GM13976 (cell line): ENCODE measurements around the gene SLC44A5.

Experiments used
- DNase-seq: peaks from one replicate; pipeline ENCODE4 v3.0.0; 2012; ENCODE audit warnings: low spot score
- in situ Hi-C: fragments of 300-500 bp; cut with MboI; formaldehyde crosslinking; loops from one replicate; pipeline ENCODE4 v1.12.0; 2022; ENCODE audit warnings: low sequenced_read_pairs, mixed read lengths, inconsistent platforms; ENCODE audit not compliant: unreplicated experiment
- TF ChIP-seq, protein P1 (sequence below): IDR thresholded peaks from 2 replicates; pipeline ENCODE4 v1.5.1; 2012; ENCODE audit warnings: borderline replicate concordance, mild to moderate bottlenecking; ENCODE audit not compliant: insufficient read depth; ENCODE audit errors: extremely low read depth, missing control alignments, control extremely low read depth

The SLC44A5 gene

DNA sequence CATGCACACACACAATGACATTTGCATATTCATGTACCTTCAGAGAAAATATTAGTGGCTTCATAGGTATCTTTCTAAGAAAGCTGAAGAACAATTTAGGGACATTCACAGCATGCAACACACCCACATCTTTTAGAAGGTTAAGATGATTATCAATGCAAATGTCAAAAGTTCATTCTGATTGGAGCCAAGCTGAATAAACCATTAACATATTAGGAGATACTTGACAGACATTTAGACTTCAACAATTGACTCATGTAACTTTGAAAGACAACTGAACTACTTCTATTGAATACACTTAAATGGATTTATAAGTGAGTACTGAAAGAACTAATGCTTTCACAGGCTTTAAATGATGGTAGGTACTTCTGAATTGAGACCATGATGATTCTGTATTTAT lies 365.7 kb downstream of the SLC44A5 start:
- in situ Hi-C loops: loop anchor here (25.0 kb wide), 1 partner anchor 392 kb away; no protein-coding TSS in a partner anchor
- DNase-seq: no peak
- TF ChIP-seq, protein P1, sequence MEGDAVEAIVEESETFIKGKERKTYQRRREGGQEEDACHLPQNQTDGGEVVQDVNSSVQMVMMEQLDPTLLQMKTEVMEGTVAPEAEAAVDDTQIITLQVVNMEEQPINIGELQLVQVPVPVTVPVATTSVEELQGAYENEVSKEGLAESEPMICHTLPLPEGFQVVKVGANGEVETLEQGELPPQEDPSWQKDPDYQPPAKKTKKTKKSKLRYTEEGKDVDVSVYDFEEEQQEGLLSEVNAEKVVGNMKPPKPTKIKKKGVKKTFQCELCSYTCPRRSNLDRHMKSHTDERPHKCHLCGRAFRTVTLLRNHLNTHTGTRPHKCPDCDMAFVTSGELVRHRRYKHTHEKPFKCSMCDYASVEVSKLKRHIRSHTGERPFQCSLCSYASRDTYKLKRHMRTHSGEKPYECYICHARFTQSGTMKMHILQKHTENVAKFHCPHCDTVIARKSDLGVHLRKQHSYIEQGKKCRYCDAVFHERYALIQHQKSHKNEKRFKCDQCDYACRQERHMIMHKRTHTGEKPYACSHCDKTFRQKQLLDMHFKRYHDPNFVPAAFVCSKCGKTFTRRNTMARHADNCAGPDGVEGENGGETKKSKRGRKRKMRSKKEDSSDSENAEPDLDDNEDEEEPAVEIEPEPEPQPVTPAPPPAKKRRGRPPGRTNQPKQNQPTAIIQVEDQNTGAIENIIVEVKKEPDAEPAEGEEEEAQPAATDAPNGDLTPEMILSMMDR: no peak

DNA sequence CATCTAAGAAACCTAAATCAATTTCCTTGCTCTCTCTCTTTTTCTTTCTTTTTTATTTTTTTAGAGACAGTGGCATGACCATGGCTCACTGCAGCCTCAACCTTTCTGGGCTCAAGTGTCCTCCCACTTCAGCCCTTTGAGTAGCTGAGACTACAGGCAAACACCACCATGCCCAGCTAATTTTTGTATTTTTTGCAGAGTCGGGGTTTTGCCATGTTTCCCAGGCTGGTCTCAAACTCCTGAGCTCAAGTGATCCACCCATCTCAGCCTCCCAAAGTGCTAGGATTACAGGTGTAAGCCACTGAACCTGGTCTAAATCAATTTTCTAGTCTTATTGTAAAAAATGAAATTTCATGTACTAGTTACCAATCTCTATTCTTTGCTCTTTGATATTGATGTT lies 367.8 kb downstream of the SLC44A5 start:
- in situ Hi-C loops: loop anchor here (25.0 kb wide), 1 partner anchor 394 kb away; no protein-coding TSS in a partner anchor
- no peak for DNase-seq
- TF ChIP-seq, protein P1: no peak

DNA sequence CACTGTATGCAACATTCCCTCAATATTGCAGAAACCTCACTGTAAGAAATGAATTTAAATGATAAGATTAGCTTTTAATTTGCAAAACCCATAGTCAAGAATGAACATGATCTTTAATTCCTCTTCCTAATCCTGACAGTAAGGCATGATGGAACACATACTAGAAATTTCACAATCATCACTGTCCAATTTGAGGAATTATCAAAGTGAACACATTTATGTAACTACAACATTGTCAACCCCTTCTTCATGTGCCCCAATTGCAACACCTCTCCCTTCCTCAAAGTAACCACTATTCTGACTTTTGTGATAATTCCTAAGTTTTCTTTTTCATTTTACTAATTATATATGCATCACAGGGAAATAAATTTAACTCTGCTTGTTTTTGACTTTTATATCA lies 373.6 kb downstream of the SLC44A5 start:
- TF ChIP-seq, protein P1: no peak
- in situ Hi-C loops: loop anchor here (25.0 kb wide), 1 partner anchor 400 kb away; no protein-coding TSS in a partner anchor
- no peak for DNase-seq

DNA sequence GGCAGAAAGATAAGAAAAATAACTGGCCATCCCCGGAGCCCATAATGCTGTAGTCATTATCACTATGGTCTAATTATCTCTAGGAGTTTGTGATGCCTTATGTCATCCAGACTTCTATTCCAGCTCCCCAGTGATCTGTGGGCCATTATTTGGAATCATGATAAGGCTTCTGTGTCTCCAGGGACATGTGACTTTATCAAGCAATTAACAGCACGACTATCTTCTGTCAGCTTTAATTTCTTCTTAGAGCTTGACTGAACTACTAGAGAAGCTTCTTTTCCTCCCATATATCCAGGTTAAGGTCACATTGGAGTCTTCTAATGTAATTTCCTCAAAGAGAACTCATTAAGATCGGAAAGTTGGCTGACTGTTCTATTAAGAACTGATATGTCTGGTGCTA lies 376.4 kb downstream of the SLC44A5 start:
- TF ChIP-seq, protein P1: no peak
- in situ Hi-C loops: loop anchor here (25.0 kb wide), 1 partner anchor 403 kb away; no protein-coding TSS in a partner anchor
- no peak for DNase-seq

DNA sequence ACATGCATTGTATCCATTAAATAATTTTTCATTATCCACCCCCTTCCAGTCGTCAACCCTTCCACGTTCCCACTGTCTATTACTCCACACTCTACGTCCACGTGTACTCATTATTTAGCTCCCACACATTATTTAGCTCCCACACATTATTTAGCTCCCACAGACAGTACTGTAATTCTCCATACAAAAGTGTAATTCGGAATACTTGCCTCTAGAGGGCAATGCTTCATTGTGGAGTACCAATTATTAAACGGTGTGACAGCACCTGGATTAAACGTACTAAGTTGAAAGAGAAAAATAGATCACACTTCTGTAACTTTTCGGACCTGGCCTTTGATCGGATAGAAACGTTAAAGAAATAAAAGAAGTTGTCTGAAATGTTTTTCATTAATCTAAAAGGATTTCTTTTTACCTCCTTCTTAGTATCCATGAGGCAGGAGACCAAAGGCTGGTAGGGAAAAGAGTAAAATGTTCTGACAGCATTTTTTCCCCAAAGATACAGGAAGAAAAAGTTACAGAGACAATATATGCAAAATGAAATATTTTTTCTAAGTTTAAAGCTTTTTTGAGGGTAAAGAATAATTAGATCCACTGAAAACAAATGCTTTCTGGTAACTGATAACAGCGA lies 377.5 kb downstream of the SLC44A5 start:
- DNase-seq: peak; percentile 4
- in situ Hi-C loops: loop anchor here (25.0 kb wide), 1 partner anchor 404 kb away; no protein-coding TSS in a partner anchor
- TF ChIP-seq, protein P1: peak; percentile 51

DNA sequence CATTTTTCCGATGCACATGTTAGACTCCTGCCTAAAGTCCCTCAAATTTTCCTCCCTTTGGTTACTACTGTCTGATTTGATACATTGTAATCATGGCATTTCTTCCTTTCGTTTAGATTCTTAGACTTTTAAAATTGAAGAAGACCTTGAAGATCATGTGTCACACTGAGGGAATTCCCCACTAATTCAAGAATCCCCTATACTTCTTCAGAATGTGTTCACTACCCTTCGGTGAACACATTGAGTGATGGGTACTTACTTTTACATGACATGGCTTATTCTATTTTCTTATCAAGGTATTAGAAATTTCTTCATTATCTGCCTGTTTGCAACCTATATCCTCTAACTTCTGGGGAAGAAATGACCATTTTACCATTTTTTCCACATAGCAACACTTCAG lies 390.8 kb downstream of the SLC44A5 start:
- TF ChIP-seq, protein P1: no peak
- in situ Hi-C loops: no loop called here
- DNase-seq: no peak
